CD4-positive, alpha-beta T cell (primary cell): ENCODE measurements around the gene QSOX1. TPM values are rescaled to one million over a fixed set of nuclear protein-coding genes. Genes with fewer than 3 reads are reported as not detected.

Experiments used
- ATAC-seq: fragments of 200-7000 bp; cut with Tn5 transposase; one replicate; pipeline ENCODE4 v1.10.0; 2022; ENCODE audit warnings: mild to moderate bottlenecking; ENCODE audit not compliant: poor library complexity
- CTCF ChIA-PET: fragments of 350-600 bp; sonication (Branson Sonifier 250); formaldehyde crosslinking; loops from one replicate; lab custom pipeline; 2021; ENCODE audit warnings: antibody characterized with exemption, inconsistent platforms; lab: Charles Lee
- POLR2A ChIA-PET: fragments of 350-600 bp; sonication (Branson Sonifier 250); formaldehyde crosslinking; loops from one replicate; lab custom pipeline; 2021; ENCODE audit warnings: antibody characterized with exemption, inconsistent platforms; lab: Charles Lee
- DNase-seq, 14 experiments: peaks; one replicate each; pipeline ENCODE4 v3.0.0-alpha.2; 2013 to 2020; ENCODE audit warnings: mixed read lengths in 2 of 14
- H3K27ac ChIP-seq, 2 donors: one replicate each; pipeline versions ENCODE4 v1.5.1 to v1.7.0; 2013; ENCODE audit warnings: low read length in 2 of 2, low read depth in 1 of 2, mild to moderate bottlenecking in 1 of 2
- H3K27me3 ChIP-seq, 2 experiments: 1 replicate in 1 of 2; 2 replicates in 1 of 2; pipeline versions ENCODE4 v1.6.1 to v1.7.0; 2013; ENCODE audit warnings: low read length in 2 of 2, control low read depth in 1 of 2, mild to moderate bottlenecking in 1 of 2, moderate library complexity in 1 of 2; ENCODE audit not compliant: insufficient read depth in 2 of 2, control insufficient read depth in 1 of 2
- H3K36me3 ChIP-seq: one replicate; pipeline ENCODE4 v1.6.1; 2013; ENCODE audit warnings: low read length, control low read depth; ENCODE audit not compliant: insufficient read depth
- H3K4me1 ChIP-seq: one replicate; pipeline ENCODE4 v1.6.1; 2013; ENCODE audit warnings: low read length, control low read depth; ENCODE audit not compliant: insufficient read depth
- H3K4me3 ChIP-seq: one replicate; pipeline ENCODE4 v1.5.1; 2013; ENCODE audit warnings: mild to moderate bottlenecking, low read length, moderate library complexity
- H3K9me3 ChIP-seq, 2 experiments: 1 replicate in 1 of 2; 2 replicates in 1 of 2; pipeline versions ENCODE4 v1.6.1 to v1.7.0; 2013; ENCODE audit warnings: low read length in 2 of 2, mild to moderate bottlenecking in 2 of 2, control low read depth in 1 of 2, moderate library complexity in 1 of 2; ENCODE audit not compliant: control insufficient read depth in 1 of 2, insufficient read depth in 1 of 2
- H3K27ac Mint-ChIP-seq: one replicate; pipeline ENCODE4 v1.8.0; 2020; ENCODE audit warnings: mixed read lengths
- H3K27me3 Mint-ChIP-seq: one replicate; pipeline ENCODE4 v1.8.0; 2021; ENCODE audit warnings: mixed read lengths
- H3K36me3 Mint-ChIP-seq: one replicate; pipeline ENCODE4 v1.8.0; 2021; ENCODE audit warnings: low read depth, mixed read lengths
- H3K4me1 Mint-ChIP-seq: one replicate; pipeline ENCODE4 v1.8.0; 2021; ENCODE audit warnings: low read depth, mixed read lengths
- H3K4me3 Mint-ChIP-seq: one replicate; pipeline ENCODE4 v1.8.0; 2020; ENCODE audit warnings: mild to moderate bottlenecking, mixed read lengths
- H3K9me3 Mint-ChIP-seq: one replicate; pipeline ENCODE4 v1.8.0; 2020; ENCODE audit warnings: mixed read lengths
- intact Hi-C, 2 experiments: fragments of 100-400 bp; cut with DNase I in 1 of 2; cut with micrococcal nuclease in 1 of 2; formaldehyde crosslinking; loops; one replicate each; pipeline versions ENCODE4 v1.15.1 to v1.9.0; 2023 to 2025; cut with DNase I, micrococcal nuclease
- total RNA-seq, 174 experiments: library from RNA in 2 of 174; stranded (reverse) in 2 of 174; gene quantifications; one replicate each; pipeline ENCODE4 v1.2.3 and lab custom pipeline; 2021 to 2026
- TF ChIP-seq, protein P1 (sequence below): fragments of 200-600 bp; IDR thresholded peaks from one replicate; pipeline ENCODE4 v1.8.0; 2022; ENCODE audit warnings: antibody characterized with exemption, mild to moderate bottlenecking

QSOX1 gene
- total RNA-seq, 2 experiments from 2014 or later, result 13.7 to 14.3 TPM

GRCh38 chr1:180155182-180155682 lies 563 bp downstream of the QSOX1 start:
- Histone ChIP-seq H3K36me3 (no peaks in the 10 kb centered on the region), H3K27ac (peak overlapping the region in 1 of 2 donors; percentile 42), H3K4me1 (peaks cover 27% of the 10 kb centered on the region), H3K4me3 (peak overlapping the region; percentile 90), H3K27me3 (no peaks in the 10 kb centered on the region), H3K9me3 (no peaks in the 10 kb centered on the region)
- ChIA-PET POLR2A (interaction anchor here (1.3 to 2.5 kb wide), 4 partner anchors 10 to 347 kb away, joined by 7 to 23 read pairs (median 8); partner anchors contain the start of genes ACBD6, CEP350 and TOR1AIP1), CTCF (no interaction called here)
- TF ChIP-seq, protein P1, sequence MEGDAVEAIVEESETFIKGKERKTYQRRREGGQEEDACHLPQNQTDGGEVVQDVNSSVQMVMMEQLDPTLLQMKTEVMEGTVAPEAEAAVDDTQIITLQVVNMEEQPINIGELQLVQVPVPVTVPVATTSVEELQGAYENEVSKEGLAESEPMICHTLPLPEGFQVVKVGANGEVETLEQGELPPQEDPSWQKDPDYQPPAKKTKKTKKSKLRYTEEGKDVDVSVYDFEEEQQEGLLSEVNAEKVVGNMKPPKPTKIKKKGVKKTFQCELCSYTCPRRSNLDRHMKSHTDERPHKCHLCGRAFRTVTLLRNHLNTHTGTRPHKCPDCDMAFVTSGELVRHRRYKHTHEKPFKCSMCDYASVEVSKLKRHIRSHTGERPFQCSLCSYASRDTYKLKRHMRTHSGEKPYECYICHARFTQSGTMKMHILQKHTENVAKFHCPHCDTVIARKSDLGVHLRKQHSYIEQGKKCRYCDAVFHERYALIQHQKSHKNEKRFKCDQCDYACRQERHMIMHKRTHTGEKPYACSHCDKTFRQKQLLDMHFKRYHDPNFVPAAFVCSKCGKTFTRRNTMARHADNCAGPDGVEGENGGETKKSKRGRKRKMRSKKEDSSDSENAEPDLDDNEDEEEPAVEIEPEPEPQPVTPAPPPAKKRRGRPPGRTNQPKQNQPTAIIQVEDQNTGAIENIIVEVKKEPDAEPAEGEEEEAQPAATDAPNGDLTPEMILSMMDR, result no peak
- H3K4me3 Mint-ChIP-seq, result peak overlapping the region; percentile 95
- H3K27ac Mint-ChIP-seq, result peak overlapping the region; percentile 82
- no peaks in the 10 kb centered on the region for H3K27me3 Mint-ChIP-seq
- no peaks in the 10 kb centered on the region for H3K9me3 Mint-ChIP-seq
- ATAC-seq, result no peak
- peaks cover 8% of the 10 kb centered on the region for H3K36me3 Mint-ChIP-seq
- DNase-seq, result peak in 4 of 14 experiments; percentile 1 to 43 (median 16)
- intact Hi-C loops, result loop anchor here (5.0 to 10.0 kb wide), 10 partner anchors 270 to 1880 kb away; partner anchors contain the start of genes AXDND1 (in 1 of the 2), FAM20B (in 1 of the 2), SOAT1 (in 1 of the 2) and STX6 (in 1 of the 2)
- H3K4me1 Mint-ChIP-seq, result peaks cover 33% of the 10 kb centered on the region

DNA sequence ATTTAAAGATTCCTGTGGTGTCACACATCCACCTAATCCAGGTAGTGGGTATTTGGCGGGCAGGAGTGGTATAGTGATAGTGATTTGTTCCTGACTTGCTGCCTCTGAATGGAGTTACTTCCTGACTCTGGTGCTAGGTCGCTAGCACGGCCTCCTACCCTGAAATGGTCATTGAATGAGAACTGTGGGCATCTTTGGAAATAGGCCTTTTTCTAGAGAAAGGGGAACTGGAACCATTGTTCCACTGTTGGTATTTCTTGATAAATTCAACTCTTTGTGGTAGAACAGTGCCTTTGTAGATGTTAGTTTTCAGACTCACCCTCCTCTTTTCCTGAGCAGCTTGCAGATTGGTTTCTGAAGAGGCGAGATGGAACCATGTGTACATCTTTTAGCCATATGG lies 1.5 kb downstream of the QSOX1 start:
- H3K36me3 Mint-ChIP-seq, result peaks cover 8% of the 10 kb centered on the region
- peak in 1 of 14 experiments; percentile 28 for DNase-seq
- no peaks in the 10 kb centered on the region for H3K9me3 Mint-ChIP-seq
- Histone ChIP-seq H3K27me3 (no peaks in the 10 kb centered on the region), H3K4me3 (no peak overlapping the region), H3K4me1 (peaks cover 27% of the 10 kb centered on the region), H3K9me3 (no peaks in the 10 kb centered on the region), H3K27ac (no peak overlapping the region), H3K36me3 (no peaks in the 10 kb centered on the region)
- H3K4me1 Mint-ChIP-seq, result peaks cover 33% of the 10 kb centered on the region
- intact Hi-C loops, result loop anchor here (2.0 to 10.0 kb wide), 11 partner anchors 271 to 1879 kb away; partner anchors contain the start of genes TOR1AIP1 (in 2 of the 2), AXDND1 (in 1 of the 2), FAM20B (in 1 of the 2) and SOAT1 (in 1 of the 2)
- H3K27me3 Mint-ChIP-seq, result no peaks in the 10 kb centered on the region
- TF ChIP-seq, protein P1, result no peak
- peak overlapping the region; percentile 82 for H3K27ac Mint-ChIP-seq
- CTCF ChIA-PET, result no interaction called here
- no peak for ATAC-seq
- POLR2A ChIA-PET, result no interaction called here
- peak overlapping the region; percentile 95 for H3K4me3 Mint-ChIP-seq

DNA sequence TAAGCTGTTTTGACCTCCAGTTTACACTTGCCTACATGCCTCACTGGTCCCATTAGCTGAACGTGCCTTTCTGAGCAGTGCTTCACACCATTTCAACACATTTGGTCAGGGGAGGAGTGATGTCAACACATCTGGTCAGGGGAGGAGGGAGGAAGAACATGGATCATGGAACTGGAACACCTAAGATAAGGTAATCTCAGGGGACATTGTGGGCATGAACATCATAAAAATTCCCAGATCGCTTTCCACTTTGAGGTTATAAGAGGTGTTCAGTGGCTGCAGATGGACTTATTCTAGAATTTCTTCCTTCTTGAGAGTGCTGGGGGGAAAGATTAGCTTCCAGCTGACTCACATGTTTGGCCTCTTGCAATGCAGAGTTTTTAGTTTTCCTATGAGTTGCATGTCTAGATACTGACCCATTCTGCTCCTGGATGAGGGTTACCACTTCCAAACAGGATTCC lies 2.0 kb downstream of the QSOX1 start:
- peak overlapping the region; percentile 95 for H3K4me3 Mint-ChIP-seq
- DNase-seq (peak in 1 of 14 experiments; percentile 20), ATAC-seq (no peak)
- H3K27me3 Mint-ChIP-seq, result no peaks in the 10 kb centered on the region
- H3K27me3 ChIP-seq, result no peaks in the 10 kb centered on the region
- H3K4me3 ChIP-seq, result no peak overlapping the region
- H3K27ac ChIP-seq, result no peak overlapping the region
- TF ChIP-seq, protein P1, result no peak
- POLR2A ChIA-PET, result no interaction called here
- H3K4me1 Mint-ChIP-seq, result peaks cover 33% of the 10 kb centered on the region
- intact Hi-C loops, result loop anchor here (2.0 to 10.0 kb wide), 11 partner anchors 272 to 1878 kb away; partner anchors contain the start of genes TOR1AIP1 (in 2 of the 2), AXDND1 (in 1 of the 2), FAM20B (in 1 of the 2) and SOAT1 (in 1 of the 2)
- H3K9me3 ChIP-seq, result no peaks in the 10 kb centered on the region
- no peaks in the 10 kb centered on the region for H3K9me3 Mint-ChIP-seq
- H3K36me3 ChIP-seq, result no peaks in the 10 kb centered on the region
- H3K27ac Mint-ChIP-seq, result peak overlapping the region; percentile 82
- peaks cover 8% of the 10 kb centered on the region for H3K36me3 Mint-ChIP-seq
- peaks cover 27% of the 10 kb centered on the region for H3K4me1 ChIP-seq
- CTCF ChIA-PET, result no interaction called here
